Central memory CD8-positive, alpha-beta T cell (primary cell): ENCODE data around the gene OBSCN.

Experiments used
- ATAC-seq: fragments of 150-1000 bp; cut with Tn5 transposase; replicated peaks from 2 replicates; pipeline ENCODE4 v1.10.0; 2022; ENCODE audit warnings: mild to moderate bottlenecking, moderate FRiP score, moderate number of reproducible peaks; ENCODE audit not compliant: poor library complexity, severe bottlenecking; ENCODE audit errors: extremely low read depth
- DNase-seq, 2 donors: peaks; one replicate each; pipeline ENCODE4 v3.0.0; 2021; ENCODE audit warnings: low spot score in 2 of 2
- H3K27ac Mint-ChIP-seq: one replicate; pipeline ENCODE4 v1.8.0; 2022; ENCODE audit warnings: low read depth, mild to moderate bottlenecking, moderate library complexity, mixed read lengths
- H3K27me3 Mint-ChIP-seq: one replicate; pipeline ENCODE4 v1.8.0; 2022; ENCODE audit warnings: mixed read lengths
- H3K36me3 Mint-ChIP-seq: one replicate; pipeline ENCODE4 v1.8.0; 2022; ENCODE audit warnings: mild to moderate bottlenecking, moderate library complexity, mixed read lengths; ENCODE audit not compliant: insufficient read depth
- H3K4me1 Mint-ChIP-seq: one replicate; pipeline ENCODE4 v1.8.0; 2022; ENCODE audit warnings: mixed read lengths
- H3K4me3 Mint-ChIP-seq: one replicate; pipeline ENCODE4 v1.8.0; 2022; ENCODE audit warnings: mild to moderate bottlenecking, moderate library complexity, mixed read lengths
- H3K9me3 Mint-ChIP-seq: one replicate; pipeline ENCODE4 v1.8.0; 2022; ENCODE audit warnings: mixed read lengths

The OBSCN gene

GRCh38 chr1:228207851-228208821, at the start of gene OBSCN:
OBSCN (plus strand) TSS chr1:228208044; CDS start chr1:228211784, 3,740 bp downstream.
- Mint-ChIP-seq H3K9me3 (no peaks in the 10 kb centered on the region), H3K36me3 (peaks cover 2% of the 10 kb centered on the region), H3K4me3 (no peak within 1 kb of the TSS), H3K4me1 (no peaks in the 10 kb centered on the region), H3K27me3 (no peaks in the 10 kb centered on the region), H3K27ac (no peak within 1 kb of the TSS)
- DNase-seq (no peak), ATAC-seq (no peak)

GRCh38 chr1:228158151-228159007, 49.5 kb upstream of the OBSCN start:
- Mint-ChIP-seq H3K9me3 (no peaks in the 10 kb centered on the region), H3K27ac (no peak overlapping the region), H3K27me3 (no peaks in the 10 kb centered on the region), H3K36me3 (peaks cover 10% of the 10 kb centered on the region), H3K4me1 (peaks cover 5% of the 10 kb centered on the region), H3K4me3 (no peak overlapping the region)
- DNase-seq (no peak), ATAC-seq (no peak)

GRCh38 chr1:228159008-228159665, 48.7 kb upstream of the OBSCN start:
- DNase-seq (no peak), ATAC-seq (no peak)
- no peak overlapping the region for H3K4me3 Mint-ChIP-seq
- no peaks in the 10 kb centered on the region for H3K27me3 Mint-ChIP-seq
- no peak overlapping the region for H3K27ac Mint-ChIP-seq
- no peaks in the 10 kb centered on the region for H3K9me3 Mint-ChIP-seq
- peaks cover 11% of the 10 kb centered on the region for H3K36me3 Mint-ChIP-seq
- peaks cover 7% of the 10 kb centered on the region for H3K4me1 Mint-ChIP-seq

- H3K27ac Mint-ChIP-seq, result no peak overlapping the region
- no peak overlapping the region for H3K4me3 Mint-ChIP-seq
- DNase-seq (no peak), ATAC-seq (no peak)
- H3K36me3 Mint-ChIP-seq, result peaks cover 13% of the 10 kb centered on the region
- peaks cover 17% of the 10 kb centered on the region for H3K4me1 Mint-ChIP-seq
- H3K9me3 Mint-ChIP-seq, result no peaks in the 10 kb centered on the region
- no peaks in the 10 kb centered on the region for H3K27me3 Mint-ChIP-seq
Measured at GRCh38 chr1:228160201-228160761, 47.6 kb upstream of the OBSCN start.

- no peak overlapping the region for H3K4me3 Mint-ChIP-seq
- no peaks in the 10 kb centered on the region for H3K27me3 Mint-ChIP-seq
- peaks cover 17% of the 10 kb centered on the region for H3K4me1 Mint-ChIP-seq
- H3K27ac Mint-ChIP-seq, result no peak overlapping the region
- no peak for ATAC-seq
- DNase-seq, result no peak
- H3K36me3 Mint-ChIP-seq, result peaks cover 19% of the 10 kb centered on the region
- no peaks in the 10 kb centered on the region for H3K9me3 Mint-ChIP-seq
Measured at GRCh38 chr1:228161362-228161761, 46.5 kb upstream of the OBSCN start.

- H3K27ac Mint-ChIP-seq, result no peak overlapping the region
- ATAC-seq, result no peak
- no peaks in the 10 kb centered on the region for H3K27me3 Mint-ChIP-seq
- H3K9me3 Mint-ChIP-seq, result no peaks in the 10 kb centered on the region
- no peak for DNase-seq
- peaks cover 21% of the 10 kb centered on the region for H3K4me1 Mint-ChIP-seq
- H3K4me3 Mint-ChIP-seq, result no peak overlapping the region
- H3K36me3 Mint-ChIP-seq, result peaks cover 21% of the 10 kb centered on the region
Measured at GRCh38 chr1:228161866-228162265, 46.0 kb upstream of the OBSCN start.

GRCh38 chr1:228162286-228163006, 45.4 kb upstream of the OBSCN start:
- no peak for DNase-seq
- H3K36me3 Mint-ChIP-seq, result peaks cover 19% of the 10 kb centered on the region
- H3K4me3 Mint-ChIP-seq, result no peak overlapping the region
- H3K27ac Mint-ChIP-seq, result no peak overlapping the region
- no peak for ATAC-seq
- no peaks in the 10 kb centered on the region for H3K27me3 Mint-ChIP-seq
- H3K9me3 Mint-ChIP-seq, result no peaks in the 10 kb centered on the region
- H3K4me1 Mint-ChIP-seq, result peaks cover 23% of the 10 kb centered on the region

GRCh38 chr1:228163007-228163753, 44.7 kb upstream of the OBSCN start:
- H3K4me1 Mint-ChIP-seq, result peaks cover 27% of the 10 kb centered on the region
- H3K36me3 Mint-ChIP-seq, result peaks cover 19% of the 10 kb centered on the region
- DNase-seq, result no peak
- H3K27ac Mint-ChIP-seq, result peak overlapping the region; percentile 95
- H3K27me3 Mint-ChIP-seq, result no peaks in the 10 kb centered on the region
- no peak for ATAC-seq
- H3K4me3 Mint-ChIP-seq, result no peak overlapping the region
- no peaks in the 10 kb centered on the region for H3K9me3 Mint-ChIP-seq

- Mint-ChIP-seq H3K4me3 (peak overlapping the region; percentile 82), H3K27me3 (no peaks in the 10 kb centered on the region), H3K27ac (peak overlapping the region; percentile 95), H3K9me3 (no peaks in the 10 kb centered on the region), H3K36me3 (peaks cover 19% of the 10 kb centered on the region), H3K4me1 (peaks cover 33% of the 10 kb centered on the region)
- DNase-seq (no peak), ATAC-seq (no peak)
Measured at GRCh38 chr1:228163776-228164519, 43.9 kb upstream of the OBSCN start.

GRCh38 chr1:228164561-228165371, 43.1 kb upstream of the OBSCN start:
- ATAC-seq (no peak), DNase-seq (no peak)
- H3K36me3 Mint-ChIP-seq, result peaks cover 21% of the 10 kb centered on the region
- H3K27ac Mint-ChIP-seq, result peak overlapping the region; percentile 95
- H3K9me3 Mint-ChIP-seq, result no peaks in the 10 kb centered on the region
- no peaks in the 10 kb centered on the region for H3K27me3 Mint-ChIP-seq
- H3K4me1 Mint-ChIP-seq, result peaks cover 41% of the 10 kb centered on the region
- peak overlapping the region; percentile 82 for H3K4me3 Mint-ChIP-seq
